ENCODE results near the gene TLL2. TPM values are rescaled to one million over a fixed set of nuclear protein-coding genes. Genes with fewer than 3 reads are reported as not detected.

TLL2 gene
- total RNA-seq, 1 donor from 2014 or later, result 2.5 TPM

- no peak for DNase-seq (ENCODE audit: extremely low read depth, low read depth, low spot score)
These were observed 178.9 kb downstream of the TLL2 start for GRCh38 chr10:96334616-96335526.

- no peak for DNase-seq (ENCODE audit: extremely low read depth, low read depth, low spot score)
These were observed 180.6 kb downstream of the TLL2 start for GRCh38 chr10:96333101-96333500.

- no peak for DNase-seq (ENCODE audit: extremely low read depth, low read depth, low spot score)
These were observed 186.3 kb downstream of the TLL2 start for GRCh38 chr10:96327462-96327861.

- DNase-seq (ENCODE audit: extremely low read depth, low read depth, low spot score), result no peak
These were observed 187.9 kb downstream of the TLL2 start for GRCh38 chr10:96325719-96326373.

GRCh38 chr10:96324447-96324846 lies 189.3 kb downstream of the TLL2 start:
- no peak for DNase-seq (ENCODE audit: extremely low read depth, low read depth, low spot score)

GRCh38 chr10:96322275-96322674 lies 191.5 kb downstream of the TLL2 start:
- no peak for DNase-seq (ENCODE audit: extremely low read depth, low read depth, low spot score)

GRCh38 chr10:96321822-96322221 lies 191.9 kb downstream of the TLL2 start:
- no peak for DNase-seq (ENCODE audit: extremely low read depth, low read depth, low spot score)

- no peak for DNase-seq (ENCODE audit: extremely low read depth, low read depth, low spot score)
These were observed 193.8 kb downstream of the TLL2 start for GRCh38 chr10:96319754-96320474.

- DNase-seq (ENCODE audit: extremely low read depth, low read depth, low spot score), result no peak
These were observed 196.5 kb downstream of the TLL2 start for GRCh38 chr10:96317067-96317833.

Other genes starting within 250 kb of the TLL2 start
- gene BLNK, start 242.4 kb downstream of the TLL2 start, total RNA-seq, result not detected in 2 replicates
- not detected in 2 replicates for gene DNTT, start 209.5 kb downstream of the TLL2 start, total RNA-seq
- not detected in 2 replicates for gene OPALIN, start 154.9 kb downstream of the TLL2 start, total RNA-seq
- gene TM9SF3, start 73.1 kb upstream of the TLL2 start, total RNA-seq, result 62.2 and 70.7 TPM in 2 replicates
- 0.06 and 0.10 TPM in 2 replicates for gene PIK3AP1, start 206.6 kb upstream of the TLL2 start, total RNA-seq

Measured in glomerular endothelial cell (primary cell).